CD4-positive, alpha-beta T cell treated with Interleukin-21 for 1 hour (primary cell): ENCODE measurements around the gene SLC38A8.

Source experiments
- DNase-seq: peaks from one replicate; pipeline ENCODE4 v3.0.0-alpha.2; 2020

SLC38A8 gene

DNA sequence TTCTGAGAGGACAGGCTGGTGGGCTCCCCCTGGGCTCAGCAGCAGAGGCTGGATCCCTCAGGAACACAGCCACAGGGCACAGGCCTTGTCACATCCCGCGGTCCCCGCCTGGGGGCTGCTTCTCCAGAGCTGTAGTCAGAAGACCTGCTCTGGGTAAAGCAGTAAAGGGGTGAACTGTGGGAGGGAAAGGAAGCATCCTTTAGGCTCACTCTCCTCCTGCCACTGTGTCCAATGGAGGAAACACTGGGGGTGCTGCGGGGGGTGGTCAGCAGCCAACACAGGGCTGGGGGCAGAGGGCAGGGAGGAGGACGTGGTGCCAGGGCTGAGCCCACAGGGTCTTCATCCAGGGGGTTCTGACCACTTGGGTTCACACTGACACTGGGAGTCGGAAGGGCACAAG, 5.0 kb upstream of the SLC38A8 start:
- DNase-seq = no peak

DNA sequence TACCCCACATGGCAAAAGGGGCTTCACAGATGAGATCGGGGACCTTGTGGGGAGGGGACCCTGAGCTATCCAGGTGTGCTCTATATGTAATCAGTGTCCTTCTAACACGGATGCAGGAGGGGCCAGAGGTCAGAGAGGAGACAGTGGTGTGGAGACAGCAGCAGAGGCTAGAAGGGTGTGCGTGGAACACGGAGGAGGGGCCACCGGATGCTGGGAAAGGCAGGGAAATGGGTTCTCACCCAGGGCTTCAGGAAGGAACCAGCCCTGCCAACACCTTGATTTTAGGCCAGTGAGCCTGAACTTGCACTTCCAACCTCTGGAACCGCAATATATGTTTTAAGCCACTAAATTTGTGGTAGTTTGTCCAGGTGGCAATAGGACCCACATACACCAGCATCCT, 4.6 kb upstream of the SLC38A8 start:
- no peak for DNase-seq

DNA sequence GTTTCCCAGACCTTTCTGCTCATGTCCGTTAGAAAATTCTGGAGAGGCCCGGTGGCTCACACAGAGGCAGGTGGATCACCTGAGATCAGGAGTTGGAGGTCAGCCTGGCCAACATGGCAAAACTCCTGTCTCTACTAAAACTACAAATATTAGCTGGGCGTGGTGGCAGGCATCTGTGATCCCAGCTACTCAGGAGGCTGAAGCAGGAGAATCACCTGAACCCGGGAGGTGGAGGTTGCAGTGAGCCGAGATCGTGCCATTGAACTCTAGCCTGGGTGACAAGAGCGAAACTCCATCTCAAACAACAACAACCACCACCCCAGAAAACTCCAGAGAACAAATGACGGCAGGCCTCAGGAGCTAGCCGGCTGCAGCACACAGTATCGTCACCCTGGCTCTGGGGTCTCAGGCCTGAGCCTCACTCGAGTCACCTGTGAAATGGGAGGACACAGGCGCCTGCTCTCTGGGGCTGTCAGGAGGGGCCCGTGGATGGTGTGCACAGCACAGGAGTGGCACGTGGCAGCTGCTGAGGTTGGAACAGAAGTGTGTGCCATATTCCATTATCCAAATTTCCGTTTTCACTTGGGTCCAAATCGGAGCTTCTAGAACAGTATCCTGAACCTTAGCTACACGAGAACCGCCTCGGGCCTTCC, 3.3 kb upstream of the SLC38A8 start:
- DNase-seq = no peak

DNA sequence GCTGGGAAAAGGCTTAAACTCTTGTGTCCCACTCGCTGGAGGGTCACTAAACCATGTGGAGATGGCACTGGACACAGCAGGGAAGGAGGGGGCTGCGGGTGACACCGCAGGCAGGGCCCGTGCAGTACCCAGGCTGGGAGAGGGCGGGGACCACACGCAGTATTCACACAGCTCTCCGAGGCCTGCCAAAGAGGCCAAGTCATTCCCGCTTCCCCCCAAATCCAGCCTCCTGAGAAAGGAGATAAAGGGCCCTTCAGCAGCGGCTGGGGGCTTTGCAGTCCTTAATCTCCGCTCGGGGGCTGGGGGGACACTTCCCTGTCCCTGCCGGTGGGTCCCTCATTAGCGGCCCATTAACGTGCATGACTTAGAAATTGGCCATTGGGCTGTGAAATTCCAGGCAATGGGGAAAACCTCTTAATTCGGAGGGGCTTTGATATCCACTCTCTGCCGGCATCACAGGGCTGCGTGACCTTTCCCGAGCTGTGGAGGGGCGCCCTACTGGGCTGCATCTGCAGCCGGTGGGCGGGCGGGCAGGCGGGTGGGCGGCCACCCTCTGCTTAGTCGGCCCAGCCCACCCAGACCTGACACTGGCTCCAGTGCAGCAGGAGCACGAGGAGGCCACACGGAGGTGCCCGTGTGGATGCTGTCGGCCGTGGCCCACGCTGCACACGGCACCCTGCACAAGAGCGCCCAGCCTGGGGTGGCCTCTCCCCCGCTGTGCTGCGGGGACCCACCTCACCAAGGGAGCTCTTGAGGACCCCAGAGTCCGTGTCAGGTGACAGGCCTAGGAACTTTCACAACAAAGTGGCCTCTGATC, 2.6 kb upstream of the SLC38A8 start:
- no peak for DNase-seq

DNA sequence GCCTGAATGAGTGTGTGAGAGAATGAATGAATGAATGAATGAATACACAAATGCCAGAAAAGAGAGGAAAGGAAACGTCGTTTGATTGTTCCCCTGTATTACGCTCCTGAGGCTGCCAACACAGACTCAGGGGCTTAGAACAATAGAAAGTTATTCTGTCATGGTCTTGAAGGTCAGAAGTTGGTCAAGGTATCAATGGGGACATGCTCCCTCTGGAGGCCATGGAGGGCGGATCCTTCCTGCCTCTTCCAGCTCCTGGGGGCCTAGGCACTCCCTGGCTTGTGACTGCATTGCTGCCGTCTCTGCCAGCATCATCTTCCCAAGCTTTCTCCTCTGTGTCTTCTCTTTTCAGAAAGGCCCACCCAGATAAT, 1.5 kb upstream of the SLC38A8 start:
- DNase-seq = no peak

DNA sequence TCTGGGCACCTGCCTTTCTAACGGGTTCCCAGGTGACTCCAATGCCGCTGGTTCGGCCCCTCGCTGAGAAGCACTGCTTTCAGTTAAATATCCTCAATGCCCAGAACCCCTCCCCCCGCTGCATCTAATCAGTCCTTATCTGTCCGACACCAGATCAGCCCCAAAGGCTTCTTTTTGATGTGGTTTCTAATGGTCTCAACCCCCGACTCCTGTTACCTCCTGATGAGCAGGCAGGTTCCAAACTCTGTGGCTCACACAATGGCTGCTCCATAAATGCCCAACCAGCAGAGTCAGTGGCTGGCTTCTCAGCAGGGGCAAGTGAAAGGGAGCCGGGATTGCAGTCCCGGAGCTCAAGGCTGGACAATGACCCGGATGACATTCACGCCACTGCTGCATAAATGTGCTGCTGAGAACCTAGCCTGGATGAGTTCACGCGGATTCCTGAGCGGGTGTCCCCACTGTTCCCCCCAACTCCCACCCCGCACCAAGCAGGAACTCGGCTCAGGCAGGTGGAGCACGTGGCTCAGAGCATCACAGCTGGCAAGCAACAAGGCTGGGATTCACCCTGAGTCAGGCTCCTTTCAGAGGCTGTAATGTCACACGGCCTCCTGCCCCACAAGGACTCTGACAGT, 1.0 kb upstream of the SLC38A8 start:
- DNase-seq = no peak

DNA sequence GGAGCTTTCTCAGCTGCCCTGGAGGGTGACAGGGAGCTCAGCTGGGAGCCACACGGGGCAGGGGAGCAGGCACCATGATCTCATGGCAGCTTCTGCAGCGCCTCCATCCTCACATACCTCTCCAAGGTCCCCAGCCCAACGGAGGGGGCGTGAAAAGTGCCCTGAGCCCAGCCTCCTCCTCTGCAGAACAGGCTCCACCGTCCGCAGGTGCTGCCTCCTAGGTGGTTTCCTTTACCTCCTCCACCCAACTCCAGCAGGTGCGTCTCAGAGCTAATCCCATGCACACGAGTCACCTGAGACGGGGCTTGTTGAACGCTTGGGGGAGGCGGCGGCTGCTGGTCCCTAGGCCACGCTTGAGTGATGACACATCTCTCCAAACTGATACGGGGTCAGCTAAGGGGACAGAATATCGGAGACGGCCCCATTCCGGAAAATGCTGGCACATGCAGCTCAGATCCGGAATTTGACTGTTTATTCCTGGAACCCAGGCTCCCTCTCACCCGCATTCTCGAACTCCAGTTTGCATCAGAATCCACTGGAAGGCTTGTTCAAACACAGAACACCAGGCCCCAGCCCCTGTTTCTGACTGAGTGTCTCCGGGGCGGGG, 387 bp upstream of the SLC38A8 start:
- DNase-seq = no peak

DNA sequence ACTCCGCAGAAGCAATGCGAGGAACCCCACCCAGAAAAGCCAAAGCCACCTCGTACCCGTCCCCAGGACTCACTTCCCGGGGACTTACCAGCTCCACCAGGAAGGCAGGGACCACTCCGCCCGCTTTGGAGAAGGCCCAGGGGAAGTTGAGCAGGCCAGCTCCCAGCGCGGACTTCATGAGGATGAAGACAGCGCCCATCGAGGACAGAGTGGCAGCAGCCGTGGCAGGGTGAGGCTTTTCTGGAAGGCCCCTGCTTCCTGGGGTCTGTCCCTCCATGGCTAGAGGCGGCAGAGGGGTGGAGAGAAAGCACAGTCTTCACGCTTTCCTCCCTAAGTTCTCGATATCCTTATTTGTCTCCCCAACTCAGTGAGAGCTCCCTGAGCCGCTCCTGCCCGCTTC, 714 bp downstream of the SLC38A8 start:
- no peak for DNase-seq

DNA sequence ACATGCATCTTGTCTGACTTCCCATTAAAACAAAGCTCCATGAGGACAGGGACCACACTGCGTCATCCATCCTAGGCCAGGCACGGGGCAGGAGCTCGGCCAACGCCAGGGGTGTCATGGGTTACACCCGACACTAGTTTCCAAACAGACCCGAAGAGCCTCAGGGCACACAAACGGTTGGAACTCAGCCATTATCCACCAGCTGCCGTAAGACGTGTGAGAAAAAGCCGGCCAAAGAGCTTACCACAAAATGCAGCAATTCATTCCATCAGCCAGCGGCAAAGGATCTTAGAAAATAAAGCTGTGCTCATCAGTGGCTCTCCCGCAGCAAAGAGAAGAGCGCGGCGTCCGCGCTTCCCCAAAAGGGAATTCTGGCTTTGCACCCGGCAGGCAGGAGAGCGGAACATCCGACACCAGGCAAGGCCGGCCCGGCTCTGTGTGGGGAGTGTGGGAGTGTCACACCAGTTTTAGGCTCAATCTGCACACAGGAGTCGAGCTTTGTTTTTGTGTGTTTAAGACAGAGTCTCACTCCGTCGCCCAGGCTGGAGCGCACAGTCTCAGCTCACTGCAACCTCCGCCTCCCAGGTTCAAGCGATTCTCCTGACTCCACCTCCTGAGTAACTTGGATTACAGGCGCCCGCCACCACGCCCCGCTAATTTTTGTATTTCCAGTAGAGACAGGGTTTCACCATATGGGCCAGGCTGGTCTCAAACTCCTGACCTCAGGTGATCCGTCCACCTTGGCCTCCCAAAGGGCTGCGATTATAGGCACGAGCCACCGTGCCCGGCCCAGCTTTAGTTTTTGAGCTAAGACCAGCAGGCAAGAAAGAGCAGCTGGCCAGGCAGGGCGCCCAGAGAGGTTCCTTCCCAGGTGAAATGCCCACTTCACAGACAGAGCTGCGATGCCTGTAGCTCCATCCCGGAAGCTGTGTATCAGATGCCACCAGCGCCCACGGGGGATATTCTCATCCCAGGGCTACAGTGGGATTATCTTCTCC, 1.5 kb downstream of the SLC38A8 start:
- no peak for DNase-seq

DNA sequence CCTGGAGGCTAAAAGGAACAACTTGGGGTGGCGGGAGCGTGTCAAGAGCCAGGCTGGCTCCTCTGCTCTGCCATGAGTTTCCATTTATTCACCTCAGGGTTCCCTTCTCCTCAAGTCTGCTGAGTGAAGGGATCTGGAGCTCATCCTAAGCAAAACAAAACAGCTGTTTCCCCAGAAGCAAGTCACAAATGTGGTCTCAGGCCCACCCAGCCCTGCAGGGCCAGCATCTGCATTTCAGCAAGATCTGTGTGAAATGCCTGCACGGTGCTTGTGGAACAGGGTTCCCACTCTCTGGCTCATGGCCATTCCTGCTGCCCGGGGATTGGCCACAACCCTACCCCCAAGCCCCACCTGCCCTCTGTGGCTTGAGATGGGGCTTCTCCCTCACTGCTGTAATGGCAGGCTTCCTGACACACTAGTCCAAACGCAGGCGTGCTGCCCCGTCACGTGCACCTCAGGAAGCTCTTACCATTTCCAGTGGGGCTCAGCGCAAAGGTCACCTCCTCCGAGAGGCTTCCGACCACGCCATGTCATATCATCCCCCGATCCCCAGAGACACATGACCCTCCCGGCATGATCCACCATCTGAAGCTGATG, 2.3 kb downstream of the SLC38A8 start:
- DNase-seq = no peak

DNA sequence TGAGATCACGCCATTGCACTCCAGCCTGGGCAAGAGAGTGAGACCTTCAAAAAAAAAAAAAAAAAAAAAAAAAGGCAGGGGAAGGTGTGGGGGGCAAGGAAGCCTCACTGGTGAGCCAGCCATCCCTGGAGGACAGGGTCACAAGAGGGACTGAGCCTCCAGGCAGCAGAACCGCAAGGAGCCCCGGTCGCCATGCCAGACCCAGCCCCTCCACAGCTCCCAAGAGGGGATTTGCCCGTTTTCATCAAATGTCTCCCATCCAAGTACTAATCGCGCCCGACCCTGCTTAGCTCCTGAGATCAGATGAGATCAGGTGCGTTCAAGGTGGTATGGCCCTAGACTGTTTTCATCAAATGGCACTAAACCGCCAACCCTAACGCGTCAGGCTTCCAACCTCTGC, 2.9 kb downstream of the SLC38A8 start:
- DNase-seq = no peak

DNA sequence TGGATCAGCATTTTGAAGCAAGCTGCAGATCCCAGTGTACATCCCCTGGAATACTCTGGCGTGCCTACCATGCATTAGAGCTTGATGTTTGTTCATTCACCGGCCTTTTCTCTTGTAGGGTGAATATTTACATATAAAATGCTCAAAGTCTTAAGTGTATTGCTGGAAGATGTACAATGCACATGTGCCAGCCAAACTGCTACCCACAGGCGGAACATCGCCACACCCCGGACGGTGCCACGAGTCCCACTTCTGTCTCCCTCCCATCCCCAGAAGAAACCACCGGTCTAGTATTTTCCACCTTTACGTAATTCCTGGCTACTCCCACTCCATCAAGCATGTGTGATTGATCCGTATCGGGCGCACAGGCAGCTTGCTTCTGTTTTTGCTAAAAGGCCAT, 4.1 kb downstream of the SLC38A8 start:
- no peak for DNase-seq

DNA sequence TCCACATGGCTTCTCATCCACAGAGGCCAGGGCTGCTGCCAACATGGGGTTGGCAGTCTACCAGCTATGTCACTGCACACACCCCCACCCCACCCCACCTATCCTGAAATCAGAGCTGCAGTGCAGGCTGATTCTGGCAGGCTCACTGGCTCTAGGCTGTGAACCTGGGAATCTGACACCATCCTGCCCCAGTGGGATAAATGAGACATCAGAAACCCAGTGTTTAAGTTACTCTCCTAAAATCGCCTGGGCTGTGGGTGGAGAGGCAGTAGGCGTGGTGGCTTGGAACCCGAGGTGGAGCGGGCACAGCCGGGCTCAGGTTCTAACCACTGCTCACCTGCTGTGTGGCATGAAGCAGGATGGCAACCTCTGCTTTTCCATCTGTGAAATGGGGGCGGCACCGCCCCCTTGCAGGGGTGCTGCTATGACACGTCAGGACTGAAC, 5.6 kb downstream of the SLC38A8 start:
- no peak for DNase-seq

DNA sequence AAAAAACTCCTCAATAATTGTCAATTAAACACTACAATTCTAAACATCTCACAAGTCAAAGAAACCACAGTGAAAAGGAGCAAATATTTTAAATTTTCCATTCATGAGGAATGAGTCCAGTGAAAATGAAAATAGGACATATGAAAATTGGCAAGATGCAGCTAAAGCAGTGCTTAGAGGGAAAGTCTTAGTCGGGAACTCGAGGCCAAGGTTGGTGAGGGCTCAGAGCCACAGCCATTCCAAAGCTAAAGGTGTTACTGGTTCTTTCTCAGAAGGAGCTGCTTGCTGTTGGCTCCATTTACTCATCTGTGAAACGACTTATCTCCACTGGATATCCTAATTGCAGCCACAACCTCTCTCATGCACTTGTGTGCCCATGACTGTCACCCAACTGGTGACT, 6.5 kb downstream of the SLC38A8 start:
- no peak for DNase-seq

DNA sequence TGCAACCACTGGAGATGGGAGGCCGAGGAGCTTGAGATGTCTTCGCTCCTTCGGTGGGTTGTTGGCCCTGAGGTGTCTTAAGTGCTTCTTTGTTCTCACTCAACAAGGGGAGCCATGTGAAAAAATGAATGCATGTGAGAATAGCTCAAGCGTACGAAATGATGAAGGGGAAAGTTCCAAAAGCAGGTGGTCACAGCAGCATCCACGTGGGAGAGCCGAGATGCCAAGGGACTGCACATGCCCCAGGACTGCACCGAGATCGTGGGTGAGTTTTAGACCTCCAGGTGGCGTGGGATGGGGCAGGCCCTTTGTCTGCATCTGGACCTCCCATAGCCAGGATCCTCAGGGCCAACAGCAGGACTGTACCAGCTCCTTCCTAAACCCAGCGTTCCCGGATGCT, 8.1 kb downstream of the SLC38A8 start:
- DNase-seq = no peak

DNA sequence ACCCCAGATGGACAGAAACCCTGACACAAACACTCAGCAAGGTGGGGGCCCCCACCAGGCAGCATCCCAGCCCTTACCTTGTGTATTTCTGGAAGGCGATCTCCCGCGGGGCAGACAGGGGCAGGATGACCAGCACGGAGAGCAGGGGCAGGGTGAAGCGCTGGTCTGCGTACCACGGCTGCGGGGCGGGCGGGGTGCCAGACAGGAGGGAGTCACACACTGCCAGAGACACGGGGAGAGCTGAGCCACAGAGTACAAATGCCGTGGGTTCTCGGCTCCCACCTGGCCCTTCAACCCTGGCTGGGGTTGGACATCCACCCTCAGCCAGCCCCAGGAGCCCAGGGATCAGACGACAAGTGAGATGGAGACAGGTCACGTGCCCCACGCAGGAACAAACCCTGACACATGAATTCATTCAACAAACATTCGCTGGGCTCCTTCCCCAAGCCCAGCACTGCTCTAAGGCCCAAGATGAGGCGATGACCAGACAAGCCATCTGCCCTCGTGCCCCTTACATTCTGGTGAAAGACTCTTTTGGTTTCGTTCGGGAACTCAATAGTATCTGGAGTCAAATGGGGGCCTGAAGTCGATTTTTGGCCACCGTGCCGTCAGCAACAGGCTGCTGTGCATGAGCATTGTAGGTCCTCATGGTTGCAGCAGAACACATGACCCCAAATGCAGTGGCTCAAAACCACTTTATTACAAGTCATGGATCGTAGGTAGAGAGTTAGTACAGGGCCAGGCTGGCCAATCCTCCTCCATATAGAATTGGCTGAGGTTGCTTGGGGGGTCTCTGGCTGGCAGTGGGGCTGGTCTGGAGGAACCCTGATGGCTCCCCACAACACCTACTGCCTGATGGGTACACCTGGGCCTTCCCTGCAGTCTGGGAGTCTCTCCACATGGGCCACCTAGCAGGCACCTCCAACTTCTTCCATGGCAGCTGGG, 9.1 kb downstream of the SLC38A8 start:
- DNase-seq = no peak

DNA sequence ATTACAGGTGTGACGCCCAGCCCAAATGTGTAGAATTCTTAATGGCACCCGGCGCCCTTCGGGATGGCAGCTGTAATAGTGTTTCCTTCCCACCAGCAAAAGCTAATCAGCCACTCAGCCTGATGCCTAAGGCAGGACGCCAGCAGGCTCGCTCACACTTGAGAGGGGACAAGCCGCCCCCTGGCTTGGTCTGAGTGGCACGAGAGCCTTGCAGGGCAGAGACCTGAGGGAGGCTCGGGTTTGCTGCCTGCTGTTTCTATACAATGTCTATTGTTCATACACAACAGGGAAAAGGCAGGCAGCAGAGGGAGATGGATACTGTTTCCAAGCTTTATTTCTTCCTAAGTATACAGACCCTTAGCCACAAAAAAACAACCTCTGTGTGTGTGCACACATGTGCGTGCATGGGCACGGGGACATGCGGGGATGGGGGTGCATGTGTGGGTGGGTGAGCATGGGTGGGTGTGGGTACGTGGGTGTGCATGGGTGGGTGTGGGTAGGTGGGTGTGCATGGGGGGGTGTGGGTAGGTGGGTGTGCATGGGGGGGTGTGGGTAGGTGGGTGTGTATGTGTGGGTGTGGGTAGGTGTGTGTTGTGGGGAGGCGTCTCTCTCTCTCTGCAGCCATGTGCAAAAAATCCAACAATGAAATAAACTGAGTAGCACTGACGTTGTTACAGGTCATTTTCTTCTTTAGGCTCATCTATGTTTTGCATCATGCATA, 10.0 kb downstream of the SLC38A8 start:
- DNase-seq = no peak

DNA sequence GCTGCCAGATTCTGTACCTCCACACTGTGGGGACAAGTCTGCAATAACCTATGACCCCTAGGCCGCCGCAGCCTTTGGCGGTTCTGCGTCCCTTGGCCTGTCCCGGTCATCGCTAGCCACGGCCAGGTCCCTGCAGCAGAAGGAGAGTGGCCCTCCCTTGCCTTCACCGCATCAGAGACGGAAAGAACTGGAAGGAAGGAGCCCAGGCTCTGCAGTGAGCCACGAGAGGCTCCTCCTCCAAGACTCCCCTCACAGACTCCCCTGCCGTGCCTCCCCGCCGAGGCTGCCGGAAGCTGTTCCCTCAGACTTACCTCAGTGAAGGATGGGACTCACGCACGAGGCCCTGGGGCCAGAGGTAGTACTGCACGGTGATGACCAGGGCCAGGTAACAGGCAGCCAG, 11.0 kb downstream of the SLC38A8 start:
- no peak for DNase-seq

DNA sequence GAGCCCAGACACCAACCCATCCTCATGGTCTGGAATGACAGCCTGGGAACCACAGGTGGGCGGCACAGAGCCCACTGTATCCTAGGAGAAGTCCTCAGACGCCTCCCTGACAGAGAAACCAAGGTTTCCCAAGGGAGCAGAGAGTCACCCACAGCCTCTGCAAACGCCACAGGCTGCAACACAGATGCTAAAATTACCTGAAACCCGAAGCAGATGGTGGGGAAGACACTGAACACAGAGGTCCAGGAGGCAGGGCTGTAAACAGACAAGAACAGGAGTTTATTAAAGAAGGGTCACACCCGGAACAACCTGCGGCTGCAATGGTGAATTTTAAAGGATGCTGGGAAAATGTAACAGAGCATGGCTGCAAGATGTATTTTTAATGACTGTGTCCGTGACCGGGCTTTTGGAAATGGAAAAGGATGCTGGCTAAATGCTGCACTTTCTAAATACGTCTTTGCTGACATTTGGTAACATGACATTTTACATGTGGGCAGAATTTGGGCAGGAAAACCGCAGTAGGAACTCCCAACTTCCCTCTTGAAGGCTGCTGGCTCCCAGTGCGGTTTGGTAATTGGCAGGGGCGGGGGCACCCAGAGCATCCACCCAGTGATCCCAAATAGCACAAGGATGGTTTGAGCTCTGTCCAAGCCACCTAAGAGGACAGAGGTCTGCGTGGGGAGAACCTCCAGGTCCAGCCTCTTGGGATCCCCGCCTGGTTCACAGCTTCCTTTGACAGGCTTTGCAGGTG, 13.1 kb downstream of the SLC38A8 start:
- DNase-seq = no peak
